Activated CD4-positive, alpha-beta memory T cell treated with anti-CD3 and anti-CD28 coated beads, Interleukin-2, amount 10 ng/mL, durations not matched to agents 7 days and 5 days (primary cell): ENCODE measurements around the gene CPA5. TPM values are rescaled to one million over a fixed set of nuclear protein-coding genes. Genes with fewer than 3 reads are reported as not detected.
"Not testable (repeated sequence)": the region's sequence is repeated elsewhere in the genome, so short reads cannot be mapped to it uniquely, and the experiment has no call there.

Experiments
- CTCF ChIA-PET: fragments of 350-600 bp; sonication (Branson Sonifier 250); formaldehyde crosslinking; loops from one replicate; lab custom pipeline; 2021; ENCODE audit warnings: antibody characterized with exemption, inconsistent platforms; lab: Charles Lee
- POLR2A ChIA-PET: fragments of 350-600 bp; sonication (Branson Sonifier 250); formaldehyde crosslinking; loops from one replicate; lab custom pipeline; 2021; ENCODE audit warnings: antibody characterized with exemption; lab: Charles Lee
- DNase-seq: peaks from one replicate; pipeline ENCODE4 v3.0.0-alpha.2; 2020
- H3K27ac Mint-ChIP-seq: one replicate; pipeline ENCODE4 v1.8.0; 2021; ENCODE audit warnings: mild to moderate bottlenecking, mixed read lengths
- H3K27me3 Mint-ChIP-seq: one replicate; pipeline ENCODE4 v1.8.0; 2021; ENCODE audit warnings: mixed read lengths
- H3K36me3 Mint-ChIP-seq: one replicate; pipeline ENCODE4 v1.8.0; 2021; ENCODE audit warnings: low read depth, mixed read lengths
- H3K4me1 Mint-ChIP-seq: one replicate; pipeline ENCODE4 v1.8.0; 2021; ENCODE audit warnings: mixed read lengths
- H3K4me3 Mint-ChIP-seq: one replicate; pipeline ENCODE4 v1.8.0; 2021; ENCODE audit warnings: mild to moderate bottlenecking, mixed read lengths
- H3K9me3 Mint-ChIP-seq: one replicate; pipeline ENCODE4 v1.8.0; 2021; ENCODE audit warnings: mixed read lengths
- total RNA-seq, 2 experiments: library from RNA; stranded (reverse); gene quantifications; one replicate each; pipeline ENCODE4 v1.2.3, GENCODE V29; 2021

Gene CPA5
- total RNA-seq, 2 experiments from 2014 or later, result not detected

GRCh38 chr7:130367836-130368746, 23.5 kb downstream of the CPA5 start:
- H3K9me3 Mint-ChIP-seq, result no peaks in the 10 kb centered on the region
- no peak overlapping the region for H3K27ac Mint-ChIP-seq
- ChIA-PET POLR2A (no interaction called here), CTCF (no interaction called here)
- peaks cover 3% of the 10 kb centered on the region for H3K4me1 Mint-ChIP-seq
- no peaks in the 10 kb centered on the region for H3K27me3 Mint-ChIP-seq
- no peak for DNase-seq
- no peak overlapping the region for H3K4me3 Mint-ChIP-seq
- no peaks in the 10 kb centered on the region for H3K36me3 Mint-ChIP-seq

DNA sequence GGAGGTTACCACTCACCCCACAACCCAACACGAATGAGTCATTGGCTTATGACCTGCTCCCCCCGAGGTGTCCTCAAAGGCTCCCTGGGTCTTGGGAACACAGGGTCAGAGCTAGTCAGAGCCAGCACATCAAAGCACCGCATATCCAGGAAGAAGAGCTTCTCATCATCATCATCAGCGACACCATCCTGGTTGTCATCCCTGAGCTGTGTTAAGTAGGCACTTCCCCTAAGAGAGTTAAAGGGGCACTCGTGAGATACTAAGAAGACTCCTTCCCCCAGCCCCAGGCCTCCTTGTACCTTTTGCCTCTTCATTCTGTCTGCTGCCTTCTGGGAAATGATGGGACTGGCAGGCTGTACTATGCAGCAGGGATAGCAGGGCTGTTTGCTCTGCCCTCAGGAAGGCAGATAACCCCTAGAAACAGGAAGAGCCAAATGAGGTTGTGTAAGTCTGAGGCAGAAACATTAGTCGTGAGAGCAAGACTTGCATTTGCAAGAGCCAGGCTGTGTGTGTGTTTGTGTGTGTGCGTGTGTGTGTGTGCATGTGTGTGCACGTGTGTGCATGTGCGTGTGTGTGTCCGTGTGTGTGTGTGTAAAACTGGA, 24.6 kb downstream of the CPA5 start:
- H3K27ac Mint-ChIP-seq, result no peak overlapping the region
- H3K27me3 Mint-ChIP-seq, result no peaks in the 10 kb centered on the region
- CTCF ChIA-PET, result no interaction called here
- no peaks in the 10 kb centered on the region for H3K4me1 Mint-ChIP-seq
- H3K9me3 Mint-ChIP-seq, result no peaks in the 10 kb centered on the region
- no peak for DNase-seq
- H3K36me3 Mint-ChIP-seq, result no peaks in the 10 kb centered on the region
- H3K4me3 Mint-ChIP-seq, result no peak overlapping the region
- POLR2A ChIA-PET, result no interaction called here

- no peak overlapping the region for H3K27ac Mint-ChIP-seq
- H3K27me3 Mint-ChIP-seq, result no peaks in the 10 kb centered on the region
- no peak for DNase-seq
- H3K36me3 Mint-ChIP-seq, result no peaks in the 10 kb centered on the region
- H3K4me3 Mint-ChIP-seq, result no peak overlapping the region
- H3K4me1 Mint-ChIP-seq, result no peaks in the 10 kb centered on the region
- H3K9me3 Mint-ChIP-seq, result no peaks in the 10 kb centered on the region
- ChIA-PET CTCF (no interaction called here), POLR2A (no interaction called here)
Observed at GRCh38 chr7:130369831-130370550, 25.4 kb downstream of the CPA5 start.

DNA sequence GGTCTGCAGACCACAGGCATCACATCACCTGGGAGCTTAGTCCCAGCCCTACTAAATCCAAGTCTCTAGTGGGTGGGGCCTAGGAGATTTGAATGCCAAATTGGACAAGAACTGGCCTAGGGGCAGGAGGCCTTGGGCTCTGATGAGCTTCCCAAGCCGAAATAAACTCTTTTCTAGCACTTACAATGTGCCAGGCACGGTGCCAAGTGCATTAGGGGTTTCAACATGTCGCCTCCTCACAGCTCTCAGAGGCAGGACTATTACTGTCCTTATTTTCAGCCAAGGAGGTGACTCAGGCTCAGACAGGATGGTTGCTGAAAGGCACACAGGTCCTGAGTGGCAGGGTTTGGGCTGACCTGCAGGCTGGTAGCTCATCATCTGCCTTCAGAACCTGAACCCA, 26.4 kb downstream of the CPA5 start:
- Mint-ChIP-seq H3K27ac (no peak overlapping the region), H3K4me1 (no peaks in the 10 kb centered on the region), H3K4me3 (no peak overlapping the region), H3K9me3 (peaks cover 1% of the 10 kb centered on the region), H3K36me3 (no peaks in the 10 kb centered on the region), H3K27me3 (no peaks in the 10 kb centered on the region)
- POLR2A ChIA-PET, result no interaction called here
- CTCF ChIA-PET, result no interaction called here
- DNase-seq, result no peak

- H3K27ac Mint-ChIP-seq, result no peak overlapping the region
- no peak overlapping the region for H3K4me3 Mint-ChIP-seq
- H3K9me3 Mint-ChIP-seq, result peaks cover 8% of the 10 kb centered on the region
- no peak for DNase-seq
- ChIA-PET CTCF (no interaction called here), POLR2A (no interaction called here)
- no peaks in the 10 kb centered on the region for H3K27me3 Mint-ChIP-seq
- H3K36me3 Mint-ChIP-seq, result no peaks in the 10 kb centered on the region
- H3K4me1 Mint-ChIP-seq, result no peaks in the 10 kb centered on the region
Observed at GRCh38 chr7:130372402-130373165, 28.0 kb downstream of the CPA5 start.

GRCh38 chr7:130374507-130374906, 29.9 kb downstream of the CPA5 start:
- Mint-ChIP-seq H3K9me3 (peaks cover 8% of the 10 kb centered on the region), H3K4me3 (no peak overlapping the region), H3K27me3 (no peaks in the 10 kb centered on the region), H3K36me3 (no peaks in the 10 kb centered on the region), H3K27ac (no peak overlapping the region), H3K4me1 (no peaks in the 10 kb centered on the region)
- CTCF ChIA-PET, result no interaction called here
- no peak for DNase-seq
- POLR2A ChIA-PET, result no interaction called here

- DNase-seq, CTCF ChIA-PET, H3K27ac Mint-ChIP-seq, H3K36me3 Mint-ChIP-seq, H3K4me3 Mint-ChIP-seq, POLR2A ChIA-PET, H3K9me3 Mint-ChIP-seq, H3K4me1 Mint-ChIP-seq, H3K27me3 Mint-ChIP-seq: not testable (repeated sequence)
Observed at GRCh38 chr7:130376461-130376860, 31.8 kb downstream of the CPA5 start.

GRCh38 chr7:130377178-130377577, 32.6 kb downstream of the CPA5 start:
- no peaks in the 10 kb centered on the region for H3K36me3 Mint-ChIP-seq
- POLR2A ChIA-PET, result no interaction called here
- H3K4me1 Mint-ChIP-seq, result no peaks in the 10 kb centered on the region
- CTCF ChIA-PET, result no interaction called here
- no peaks in the 10 kb centered on the region for H3K27me3 Mint-ChIP-seq
- H3K27ac Mint-ChIP-seq, result no peak overlapping the region
- no peak for DNase-seq
- H3K9me3 Mint-ChIP-seq, result peaks cover 8% of the 10 kb centered on the region
- H3K4me3 Mint-ChIP-seq, result no peak overlapping the region

DNA sequence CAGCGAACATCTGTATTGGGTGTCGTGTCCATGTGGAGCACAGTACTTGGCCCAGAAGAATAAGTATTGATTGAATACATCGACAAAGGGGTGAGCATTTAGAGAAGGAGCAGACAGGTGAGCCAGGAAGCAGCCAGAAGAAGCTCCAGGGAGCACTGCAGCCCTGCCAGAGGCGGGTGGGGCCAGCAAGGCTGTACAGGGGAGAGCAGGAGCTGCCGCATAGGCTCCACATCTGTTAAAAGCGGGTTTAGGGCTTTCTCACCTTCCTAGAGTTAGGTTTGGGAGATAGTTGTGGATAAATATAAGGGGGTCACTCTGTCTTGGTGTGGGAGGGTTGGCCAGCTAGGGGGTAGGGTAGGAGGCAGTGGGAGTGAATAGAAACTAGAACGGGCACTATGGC, 34.4 kb downstream of the CPA5 start:
- ChIA-PET CTCF (no interaction called here), POLR2A (no interaction called here)
- Mint-ChIP-seq H3K27me3 (no peaks in the 10 kb centered on the region), H3K9me3 (peaks cover 8% of the 10 kb centered on the region), H3K4me1 (no peaks in the 10 kb centered on the region), H3K36me3 (no peaks in the 10 kb centered on the region), H3K4me3 (no peak overlapping the region), H3K27ac (no peak overlapping the region)
- DNase-seq, result no peak

- H3K27me3 Mint-ChIP-seq, result no peaks in the 10 kb centered on the region
- no peak overlapping the region for H3K4me3 Mint-ChIP-seq
- ChIA-PET POLR2A (no interaction called here), CTCF (no interaction called here)
- H3K9me3 Mint-ChIP-seq, result peaks cover 8% of the 10 kb centered on the region
- H3K4me1 Mint-ChIP-seq, result no peaks in the 10 kb centered on the region
- H3K27ac Mint-ChIP-seq, result no peak overlapping the region
- no peak for DNase-seq
- no peaks in the 10 kb centered on the region for H3K36me3 Mint-ChIP-seq
Observed at GRCh38 chr7:130379532-130379920, 34.9 kb downstream of the CPA5 start.

- DNase-seq, result no peak
- Mint-ChIP-seq H3K4me1 (no peaks in the 10 kb centered on the region), H3K4me3 (no peak within 1 kb of the TSS), H3K27me3 (no peaks in the 10 kb centered on the region), H3K9me3 (peaks cover 8% of the 10 kb centered on the region), H3K27ac (no peak within 1 kb of the TSS), H3K36me3 (no peaks in the 10 kb centered on the region)
- POLR2A ChIA-PET, result no interaction called here
- CTCF ChIA-PET, result no interaction called here
Observed at GRCh38 chr7:130379921-130380860, 35.6 kb downstream of the CPA5 start, which contains the start of gene CPA1. CPA1 (plus strand) TSS chr7:130380494; CDS start chr7:130380521, 27 bp downstream.

DNA sequence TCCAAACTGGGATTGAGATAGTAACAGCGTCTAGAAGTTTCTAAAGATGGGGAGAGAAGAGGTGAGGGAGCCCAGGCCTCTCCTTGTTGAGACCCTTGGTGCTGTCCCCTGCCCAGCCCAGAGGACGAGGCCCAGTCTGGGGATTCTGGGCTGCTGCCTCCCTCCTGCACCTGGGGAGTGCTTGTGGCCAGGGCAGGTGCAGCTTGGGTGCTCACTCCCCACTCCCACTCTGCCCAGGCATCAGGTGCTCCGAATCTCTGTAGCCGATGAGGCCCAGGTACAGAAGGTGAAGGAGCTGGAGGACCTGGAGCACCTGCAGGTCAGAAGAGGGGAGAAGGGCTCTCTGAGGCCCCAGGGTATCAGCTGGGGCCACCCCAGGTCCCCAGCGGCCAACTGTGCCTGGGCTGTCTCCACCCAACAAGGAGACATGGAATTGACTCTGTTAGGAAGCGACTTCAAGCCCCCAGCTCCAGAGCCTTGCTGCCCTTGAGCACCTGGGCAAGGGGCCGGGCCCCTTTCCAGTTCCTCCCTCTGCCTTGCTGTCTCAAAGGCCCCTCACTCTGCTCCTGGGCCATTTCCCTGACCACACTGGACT, 36.3 kb downstream of the CPA5 start:
- H3K4me1 Mint-ChIP-seq, result no peaks in the 10 kb centered on the region
- H3K27ac Mint-ChIP-seq, result no peak overlapping the region
- no peaks in the 10 kb centered on the region for H3K27me3 Mint-ChIP-seq
- no peak for DNase-seq
- no peak overlapping the region for H3K4me3 Mint-ChIP-seq
- POLR2A ChIA-PET, result no interaction called here
- H3K9me3 Mint-ChIP-seq, result peaks cover 7% of the 10 kb centered on the region
- CTCF ChIA-PET, result no interaction called here
- H3K36me3 Mint-ChIP-seq, result no peaks in the 10 kb centered on the region
